GM18498 (cell line): ENCODE data around the gene THAP8.
"Not testable (repeated sequence)": the region's sequence is repeated elsewhere in the genome, so short reads cannot be mapped to it uniquely, and the experiment has no call there.

Experiments used
- ATAC-seq: cut with Tn5 transposase; IDR thresholded peaks from one replicate; pipeline ENCODE4 v1.9.1; 2021; ENCODE audit warnings: mild to moderate bottlenecking, moderate library complexity; ENCODE audit not compliant: unreplicated experiment

Gene THAP8

DNA sequence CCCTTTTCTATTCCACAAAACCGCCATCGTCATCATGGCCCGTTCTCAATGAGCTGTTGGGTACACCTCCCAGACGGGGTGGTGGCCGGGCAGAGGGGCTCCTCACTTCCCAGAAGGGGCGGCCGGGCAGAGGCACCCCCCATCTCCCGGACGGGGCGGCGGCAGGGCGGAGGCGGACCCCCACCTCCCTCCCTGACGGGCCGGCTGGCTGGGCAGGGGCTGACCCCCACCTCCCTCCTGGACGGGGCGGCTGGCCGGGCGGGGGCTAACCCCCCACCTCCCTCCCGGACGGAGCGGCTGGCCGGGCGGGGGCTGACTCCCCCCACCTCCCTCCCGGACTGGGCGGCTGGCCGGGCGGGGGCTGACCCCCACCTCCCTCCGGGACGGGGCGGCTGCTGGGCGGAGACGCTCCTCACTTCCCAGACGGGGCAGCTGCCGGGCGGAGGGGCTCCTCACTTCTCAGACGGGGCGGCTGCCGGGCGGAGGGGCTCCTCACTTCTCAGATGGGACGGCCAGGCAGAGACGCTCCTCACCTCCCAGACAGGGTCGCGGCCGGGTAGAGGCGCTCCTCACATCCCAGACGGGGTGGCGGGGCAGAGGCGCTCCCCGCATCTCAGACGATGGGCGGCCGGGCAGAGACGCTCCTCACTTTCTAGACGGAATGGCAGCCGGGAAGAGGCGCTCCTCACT, 14.9 kb upstream of the THAP8 start:
- ATAC-seq, result not testable (repeated sequence)

DNA sequence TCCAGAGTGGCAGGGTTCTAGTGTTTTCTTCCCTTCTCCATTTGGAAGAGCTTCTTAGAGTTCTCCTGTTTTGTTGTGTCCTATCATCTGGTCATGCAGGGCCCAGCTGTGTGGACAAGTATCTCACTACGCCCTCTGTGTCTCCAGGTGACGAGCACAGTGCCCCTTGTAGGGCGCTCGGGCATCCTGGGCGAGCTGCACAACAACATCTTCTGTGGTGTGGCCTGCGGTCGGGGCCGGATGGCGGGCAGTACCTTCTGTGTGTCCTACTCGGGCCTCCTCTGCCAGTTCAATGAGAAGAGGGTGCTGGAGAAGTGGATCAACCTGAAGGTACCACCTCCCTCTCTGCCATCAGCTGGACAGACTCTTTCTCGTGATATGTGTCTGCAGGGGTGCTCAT, 13.6 kb upstream of the THAP8 start:
- ATAC-seq, result no peak

DNA sequence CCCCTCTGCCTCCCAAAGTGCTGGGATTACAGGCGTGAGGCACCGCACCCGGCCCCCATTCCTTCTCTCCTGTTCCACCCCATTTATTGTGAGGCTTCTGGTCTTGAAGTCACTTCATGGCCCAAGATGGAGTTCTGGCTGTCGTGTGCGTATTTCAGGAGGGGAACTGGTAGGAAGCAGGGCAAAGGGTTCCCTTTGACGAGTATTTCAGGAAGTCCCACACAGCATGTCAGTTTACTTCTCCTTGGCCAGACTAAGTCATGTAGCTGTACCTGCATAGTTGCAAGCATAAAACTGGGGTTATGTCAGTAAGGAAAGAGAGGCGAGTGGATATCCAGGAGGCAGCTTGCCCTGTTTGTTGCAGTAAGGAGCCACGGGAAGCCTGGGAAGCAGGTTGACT, 10.7 kb upstream of the THAP8 start:
- no peak for ATAC-seq

DNA sequence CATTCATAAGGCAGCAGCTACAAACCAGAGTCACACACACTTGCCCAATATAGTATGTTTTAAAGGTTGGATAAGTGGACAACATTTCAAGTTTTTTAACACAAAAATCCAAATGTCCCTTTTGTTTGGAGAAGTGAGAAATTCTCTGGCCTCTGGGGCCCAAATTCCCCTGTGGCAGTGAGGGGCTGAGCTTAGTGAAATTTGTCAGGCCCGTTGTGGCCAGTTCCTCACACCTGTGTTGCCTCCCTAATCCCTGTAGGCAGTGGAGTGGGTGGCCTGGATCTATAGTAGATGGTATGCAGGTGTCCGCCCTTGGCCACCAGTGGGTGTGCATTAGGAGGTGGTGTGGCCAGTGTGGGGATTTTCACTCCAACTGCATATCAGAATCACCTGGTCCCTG, 7.3 kb upstream of the THAP8 start:
- ATAC-seq, result no peak

DNA sequence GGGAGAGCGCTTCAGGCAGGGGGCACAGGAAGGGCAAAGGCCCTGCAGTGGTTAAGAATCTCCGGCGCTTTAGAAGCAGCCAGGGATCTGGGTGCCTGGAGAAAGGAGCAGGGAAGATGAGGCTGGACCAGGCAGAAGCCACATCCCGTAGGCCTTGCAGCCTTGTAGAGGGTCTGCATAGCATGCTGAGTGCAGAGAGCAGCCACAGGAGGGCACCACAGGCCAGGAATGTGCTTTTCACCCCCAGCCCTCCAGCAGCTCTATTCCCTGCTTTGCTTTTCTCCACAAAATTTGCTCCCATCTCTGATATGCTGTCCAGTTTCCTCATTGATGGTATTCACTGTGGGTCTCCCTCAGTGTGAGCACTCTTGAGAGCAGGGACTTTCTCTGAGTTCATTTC, 6.3 kb upstream of the THAP8 start:
- ATAC-seq, result no peak

DNA sequence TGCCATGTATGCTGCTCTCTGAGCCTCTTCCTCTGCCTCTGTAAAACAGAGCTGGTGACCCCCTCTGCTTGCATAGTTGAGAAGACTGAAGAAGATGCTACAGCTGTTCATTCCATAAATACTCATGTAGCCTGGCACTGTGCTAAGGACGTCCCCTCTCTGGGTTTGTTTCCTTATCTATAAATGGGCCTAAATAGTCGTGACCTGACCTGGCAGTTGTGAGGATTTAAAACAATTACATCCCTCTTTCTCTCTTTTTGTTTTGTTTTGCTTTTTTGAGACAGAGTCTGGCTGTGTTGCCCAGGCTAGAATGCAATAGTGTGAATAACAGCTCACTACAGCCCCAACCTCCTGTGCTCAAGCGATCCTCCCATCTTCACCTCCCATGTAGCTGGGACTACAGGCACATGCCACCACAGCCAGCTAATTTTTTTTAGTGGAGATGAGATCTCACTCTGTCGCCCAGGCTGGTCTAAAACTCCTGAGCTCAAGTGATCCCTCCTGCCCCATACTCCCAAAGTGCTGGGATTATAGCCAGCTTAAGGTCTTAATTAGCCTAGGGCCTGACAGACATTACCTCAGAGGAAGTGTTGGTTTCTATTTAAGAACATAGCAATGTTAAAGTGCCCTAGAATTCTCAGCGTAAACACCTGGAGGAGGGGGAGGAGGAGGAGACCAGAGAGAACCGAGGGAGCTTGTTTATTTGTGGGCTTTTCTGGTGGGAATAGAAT, 5.3 kb upstream of the THAP8 start:
- no peak for ATAC-seq

DNA sequence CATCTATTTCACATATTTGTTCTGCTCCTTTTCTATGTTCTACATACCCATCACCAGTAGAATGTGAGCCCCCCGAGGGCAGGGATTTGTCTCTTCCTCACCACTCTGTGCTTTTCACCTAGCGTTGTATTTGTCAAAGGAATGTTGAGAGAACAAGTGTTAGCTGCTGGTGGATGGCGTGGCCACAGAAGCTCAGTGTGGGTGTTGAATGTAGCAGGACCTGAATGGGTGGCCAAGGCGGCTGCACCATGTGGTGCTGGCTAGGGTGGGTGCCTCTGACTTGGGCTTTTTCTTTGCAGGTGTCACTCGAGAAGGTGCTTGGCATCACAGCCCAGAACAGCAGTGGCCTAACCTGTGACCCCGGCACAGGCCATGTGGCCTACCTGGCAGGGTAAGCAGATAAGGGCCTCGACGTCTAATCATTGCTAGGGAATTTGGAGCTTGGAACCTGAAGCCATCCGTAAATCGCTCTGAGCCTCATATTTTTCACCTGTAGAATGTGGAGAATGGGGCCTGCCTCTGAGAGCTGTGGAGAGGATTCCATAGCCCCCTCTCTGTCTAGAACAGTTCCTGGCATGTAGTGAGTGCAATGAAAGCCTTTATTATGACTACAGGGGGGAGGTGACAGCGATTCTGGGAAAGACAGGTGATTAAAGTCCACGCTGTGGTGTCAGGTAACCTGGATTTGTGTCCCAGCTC, 4.5 kb upstream of the THAP8 start:
- ATAC-seq, result no peak

DNA sequence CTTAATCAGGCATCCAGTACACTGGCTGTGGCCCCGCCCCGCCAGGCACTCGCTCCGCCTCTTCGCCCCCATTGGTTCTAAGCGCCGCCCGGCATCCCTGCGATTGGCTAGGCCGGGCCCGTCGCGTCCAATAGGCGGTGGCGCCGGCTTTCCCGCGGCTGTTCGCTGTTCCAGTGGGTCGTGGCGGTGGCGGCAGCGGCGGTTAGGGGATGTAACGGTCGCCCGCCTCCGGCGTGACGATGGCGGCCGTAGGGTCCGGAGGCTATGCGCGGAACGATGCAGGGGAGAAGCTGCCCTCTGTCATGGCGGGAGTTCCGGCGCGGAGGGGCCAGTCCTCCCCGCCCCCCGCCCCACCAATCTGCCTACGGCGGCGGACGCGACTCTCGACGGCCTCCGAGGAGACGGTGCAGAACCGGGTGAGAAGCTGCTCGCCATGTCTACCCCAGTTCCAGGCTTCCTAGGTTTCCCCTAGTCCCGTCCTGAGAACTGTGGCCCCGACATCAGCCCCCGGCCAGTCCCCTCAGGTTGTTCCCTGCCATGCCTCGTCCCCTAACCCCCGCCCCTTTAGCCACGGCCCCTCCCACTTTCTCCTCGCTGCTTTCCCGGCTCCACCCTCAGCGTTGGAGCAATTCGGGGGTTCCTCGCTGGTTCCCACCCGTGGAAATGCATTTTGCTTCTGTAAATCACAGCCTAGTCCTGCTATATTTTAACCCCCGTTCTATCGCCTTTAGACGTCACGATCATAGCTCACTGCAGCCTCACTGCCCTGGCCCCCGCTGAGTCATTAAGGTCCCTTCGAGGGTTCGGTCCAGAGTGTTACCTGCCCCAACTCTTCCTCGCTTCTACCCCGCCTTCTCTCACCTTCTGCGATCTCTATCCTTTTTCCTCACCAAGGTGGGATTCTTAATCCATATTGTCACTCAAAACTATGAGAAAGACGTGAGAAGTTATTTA, 925 bp upstream of the THAP8 start, which contains the start of gene WDR62:
WDR62 (plus strand) TSS at position 165 of the 954 bp plus-strand sequence; CDS start at position 240, 75 bp downstream.
- ATAC-seq, result peak; percentile 77

DNA sequence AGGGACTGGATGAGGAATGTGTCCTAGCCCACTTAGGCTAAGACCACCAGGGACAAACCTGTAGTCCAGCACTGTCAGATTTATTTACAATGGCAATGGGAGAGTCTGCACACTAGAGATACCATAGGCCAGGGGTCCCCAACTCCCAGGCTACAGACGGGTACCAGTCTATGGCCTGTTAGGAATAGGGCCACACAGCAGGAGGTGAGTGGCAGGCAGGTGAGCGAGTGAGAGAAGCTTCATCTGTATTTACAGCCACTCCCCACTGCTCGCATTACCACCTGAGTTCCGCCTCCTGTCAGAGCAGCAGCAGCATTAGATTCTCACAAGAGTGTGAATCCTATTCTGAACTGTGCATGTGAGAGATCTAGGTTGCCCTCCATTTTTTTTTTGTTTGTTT, 2.4 kb downstream of the THAP8 start:
- no peak for ATAC-seq

DNA sequence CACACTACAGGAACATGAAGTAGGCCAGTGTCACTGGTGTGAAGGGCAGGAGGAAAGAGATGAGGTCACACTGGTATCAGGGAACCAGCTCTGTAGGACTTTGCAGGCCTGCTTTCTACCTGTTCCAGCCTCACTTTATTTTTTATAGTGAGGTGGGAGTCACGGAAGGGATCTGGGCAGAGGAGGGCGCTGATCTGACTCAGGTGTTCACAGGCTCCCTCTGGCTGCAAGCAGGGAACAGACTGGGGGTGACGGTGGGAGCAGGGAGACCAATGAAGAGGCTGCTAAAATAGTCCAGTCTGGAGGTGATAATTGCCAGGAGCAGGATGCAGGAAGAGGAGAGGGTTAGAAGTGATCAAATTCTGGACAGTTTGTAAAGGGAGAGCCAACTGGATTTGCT, 2.8 kb downstream of the THAP8 start:
- ATAC-seq, result no peak

DNA sequence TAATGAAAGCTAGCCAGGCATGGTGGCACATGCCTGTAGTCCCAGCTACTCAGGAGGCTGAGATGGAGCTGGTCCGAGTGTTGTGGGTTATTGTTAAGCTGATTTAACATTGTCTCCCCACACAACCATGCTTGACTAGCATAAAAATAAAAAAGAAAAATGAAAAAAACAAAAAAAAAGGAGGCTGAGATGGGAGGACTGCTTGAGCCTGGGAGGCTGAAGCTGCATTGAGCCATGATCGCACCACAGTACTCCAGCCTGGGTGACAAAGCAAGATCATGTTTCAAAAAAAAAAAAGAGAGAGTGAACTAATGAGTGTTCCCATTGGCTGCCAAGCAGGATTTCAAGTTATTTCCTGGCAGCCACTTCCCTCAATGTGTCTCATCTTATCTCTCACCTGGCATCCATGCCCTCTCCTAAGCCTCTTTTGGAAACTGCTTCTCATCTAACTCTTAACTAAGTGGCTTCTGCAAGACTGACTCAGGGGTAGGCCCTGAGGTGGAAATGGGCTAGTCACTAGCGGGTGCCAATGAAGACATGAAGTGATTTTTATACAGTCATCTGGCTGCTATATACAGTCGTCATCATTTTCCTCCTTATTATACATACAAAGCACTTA, 4.9 kb downstream of the THAP8 start:
- no peak for ATAC-seq

DNA sequence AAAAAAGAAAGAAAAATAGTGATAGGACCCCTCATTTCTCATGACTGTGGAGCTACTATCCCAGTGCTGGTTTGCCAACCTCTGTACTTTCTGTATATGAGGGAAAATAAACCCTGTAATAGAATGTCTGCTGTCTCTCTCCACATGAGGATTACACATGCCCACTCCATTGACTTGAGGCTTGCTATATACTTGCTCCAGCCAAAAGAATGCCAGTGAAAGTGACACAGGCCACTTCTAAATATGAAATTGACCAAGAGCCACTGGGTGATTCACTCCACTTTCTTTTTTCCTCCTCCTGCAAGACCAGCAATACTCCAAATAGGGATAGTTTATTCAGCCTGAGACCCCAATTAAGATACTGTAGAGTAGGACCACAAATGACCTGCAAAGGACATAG, 6.2 kb downstream of the THAP8 start:
- ATAC-seq, result no peak

DNA sequence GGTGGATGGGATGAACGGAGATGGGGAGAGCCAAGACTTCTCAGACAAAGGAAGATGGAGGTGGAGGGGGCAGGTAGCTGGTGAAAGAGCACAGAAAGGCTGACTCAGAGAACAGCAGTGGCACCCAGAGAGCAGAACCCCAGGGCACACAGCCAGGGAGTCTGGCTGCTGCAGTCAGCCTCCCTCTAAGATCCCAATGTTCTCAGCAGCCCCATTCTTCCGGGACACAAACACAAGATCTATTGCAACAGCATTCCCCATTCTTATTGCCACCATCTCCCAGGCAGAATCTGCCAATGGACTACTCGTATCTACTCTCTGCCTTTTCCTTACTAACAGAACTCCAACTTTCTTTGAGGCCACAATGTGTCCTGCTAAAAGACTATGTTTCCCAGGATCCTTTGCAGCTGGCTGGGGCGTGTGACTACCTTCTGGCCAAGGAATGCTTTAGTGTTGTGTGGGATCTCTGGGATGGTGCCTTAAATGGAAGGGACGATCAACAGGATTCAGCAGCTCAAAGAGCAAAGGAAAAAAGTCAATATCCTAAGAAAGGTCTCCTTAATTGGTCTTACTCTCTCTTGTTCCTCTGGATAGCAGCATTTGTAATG, 7.5 kb downstream of the THAP8 start:
- ATAC-seq, result no peak

DNA sequence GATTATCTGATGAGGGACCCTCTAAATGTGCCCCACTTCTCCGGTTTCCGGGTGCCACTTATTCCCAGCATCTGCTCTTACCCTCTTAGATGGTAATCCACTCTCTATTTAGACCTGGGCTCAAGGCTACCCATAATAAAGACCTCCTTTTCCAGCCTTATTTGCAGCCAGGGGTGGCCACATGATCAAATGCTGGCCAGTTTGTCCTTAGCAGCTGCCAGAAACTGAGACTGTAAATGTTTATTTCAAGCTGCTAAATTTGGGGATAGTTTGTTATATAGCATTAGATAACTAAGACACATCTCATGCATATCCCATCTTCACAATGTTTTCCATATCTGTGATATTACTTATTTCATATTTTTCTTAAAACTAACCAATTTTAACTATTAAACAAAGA, 10.1 kb downstream of the THAP8 start:
- no peak for ATAC-seq

DNA sequence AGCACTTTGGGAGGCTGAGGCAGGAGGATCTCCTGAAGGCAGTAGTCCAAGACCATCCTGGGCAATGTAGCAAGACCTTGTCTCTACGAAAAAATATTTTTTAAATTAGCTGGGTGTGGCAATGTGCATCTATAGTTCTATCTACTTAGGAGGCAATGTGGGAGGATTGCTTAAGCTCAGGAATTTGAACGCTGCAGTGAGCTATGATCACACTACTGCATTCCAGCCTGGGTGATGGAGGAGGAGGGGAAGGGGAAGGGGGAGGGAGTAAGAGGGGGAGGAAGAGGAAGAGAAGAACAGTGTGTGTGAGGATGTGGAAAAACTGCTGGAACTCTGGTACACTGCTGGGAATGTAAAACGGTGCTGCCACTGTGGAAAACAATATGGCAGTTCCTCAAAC, 12.3 kb downstream of the THAP8 start:
- ATAC-seq, result no peak

DNA sequence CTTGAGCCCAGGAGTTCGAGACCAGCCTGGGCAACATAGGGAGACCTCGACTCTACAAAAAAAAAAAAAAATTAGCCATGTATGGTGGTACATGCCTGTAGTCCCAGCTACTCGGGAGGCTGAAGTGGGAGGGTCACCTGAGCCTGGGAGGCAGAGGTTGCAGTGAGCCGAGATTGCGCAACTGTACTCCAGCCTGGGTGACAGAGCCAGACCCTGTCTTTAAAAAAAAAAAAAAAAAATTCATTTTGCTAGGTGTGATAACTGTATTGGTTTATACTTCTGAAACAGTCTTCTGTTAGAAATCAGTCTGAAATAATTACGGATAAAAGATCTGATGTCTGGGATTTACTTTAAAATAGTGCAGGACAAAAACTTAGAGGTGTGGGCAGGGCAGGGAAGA, 13.0 kb downstream of the THAP8 start:
- not testable (repeated sequence) for ATAC-seq

DNA sequence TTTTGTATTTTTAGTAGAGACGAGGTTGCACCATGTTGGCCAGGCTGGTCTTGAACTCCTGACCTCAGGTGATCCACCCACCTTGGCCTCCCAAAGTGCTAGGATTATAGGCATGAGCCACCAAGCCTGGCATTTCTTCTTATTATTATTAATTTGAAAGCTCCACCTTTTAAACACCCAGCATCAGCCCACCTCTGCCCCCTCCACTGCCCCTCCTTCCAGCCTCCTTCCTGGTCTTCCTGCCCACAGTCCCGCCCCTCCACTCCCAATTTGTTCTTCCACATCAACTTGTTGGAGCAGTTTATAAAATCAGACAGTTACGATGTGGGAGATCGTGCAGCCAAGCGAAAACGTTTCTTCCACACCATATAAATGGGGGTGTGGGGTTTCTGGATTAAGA, 13.6 kb downstream of the THAP8 start:
- ATAC-seq, result no peak

DNA sequence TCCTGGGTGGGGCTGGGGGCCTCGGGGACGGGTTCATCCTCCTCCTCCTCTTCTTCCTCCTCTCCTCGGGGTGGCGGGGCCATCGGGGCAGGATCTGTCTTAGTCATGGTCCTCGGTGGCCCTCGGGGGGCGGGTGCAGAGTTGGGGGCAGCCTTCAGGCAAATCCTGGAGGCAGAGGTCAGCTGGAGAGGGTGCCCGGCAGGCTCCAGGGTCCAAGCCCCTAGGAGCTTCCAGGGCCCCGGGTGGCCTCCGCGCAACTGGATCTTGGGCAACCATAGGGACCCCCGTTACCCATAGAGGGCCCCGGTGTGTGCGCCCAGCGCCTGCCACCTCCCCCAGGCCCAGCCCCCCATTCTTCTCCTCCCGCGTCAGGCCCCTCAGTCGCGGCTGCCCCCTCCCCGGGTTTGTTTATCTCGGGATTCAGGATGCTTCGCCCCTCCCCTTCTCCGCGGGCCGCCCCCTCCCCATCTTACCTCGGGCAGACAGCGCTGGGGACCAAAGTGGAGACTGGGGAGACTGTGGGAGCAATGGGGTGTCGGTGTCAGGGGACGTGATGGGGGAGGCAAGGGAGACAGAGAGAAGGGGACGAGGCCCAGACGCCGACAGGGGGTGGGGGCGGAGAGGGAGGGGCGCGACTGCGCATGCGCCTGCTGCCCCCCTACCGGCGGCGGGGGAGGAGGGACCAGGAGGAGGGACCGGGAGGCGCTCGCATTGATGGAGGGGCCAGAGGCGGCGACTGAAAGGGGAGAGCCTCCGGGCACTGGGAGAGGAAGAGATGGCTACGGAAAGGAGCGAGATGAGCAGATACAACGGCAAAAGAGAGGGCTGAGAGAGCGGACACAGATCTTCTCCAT, 21.6 kb downstream of the THAP8 start, which contains the start of gene CLIP3:
CLIP3 (minus strand) TSS at position 623 of the 854 bp plus-strand sequence; CDS start at position 107, 516 bp downstream.
- ATAC-seq, result no peak

DNA sequence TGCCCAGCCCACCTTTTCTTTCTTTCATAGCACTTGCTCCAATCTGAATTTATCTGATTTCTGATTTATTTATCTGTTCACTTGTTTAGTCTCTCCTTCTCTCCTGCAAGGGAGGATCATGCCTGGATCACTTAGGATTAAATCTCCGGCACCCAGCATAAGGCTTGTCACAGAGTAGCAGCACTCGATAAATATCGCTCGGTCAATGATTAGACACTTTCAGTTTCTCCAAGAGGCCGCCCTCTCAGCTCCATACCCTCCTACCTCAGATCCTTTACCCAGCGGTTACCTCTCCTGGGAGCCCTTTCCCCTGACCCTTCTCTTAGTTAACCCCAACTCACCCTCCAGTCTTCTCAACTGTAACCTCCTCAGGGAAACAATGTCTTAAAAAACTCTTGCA, 22.8 kb downstream of the THAP8 start:
- no peak for ATAC-seq
